Peyer's patch (tissue), 4 donors: Measurements from ENCODE around the gene TCF4.

Experiments
- CTCF ChIP-seq, 6 experiments: fragments of 450-650 bp in 4 of 6; fragments of 200-600 bp in 2 of 6; sonication (generic) in 1 of 6; IDR thresholded peaks; one replicate each; pipeline ENCODE4 v1.5.1; 2017 to 2019; ENCODE audit warnings: antibody characterized with exemption in 6 of 6, mild to moderate bottlenecking in 3 of 6, moderate library complexity in 1 of 6
- POLR2A ChIP-seq, 2 donors: fragments of 450-650 bp; IDR thresholded peaks; one replicate each; pipeline ENCODE4 v1.5.1; 2017; ENCODE audit warnings: antibody characterized with exemption in 2 of 2, mild to moderate bottlenecking in 2 of 2, moderate library complexity in 2 of 2

- TF ChIP-seq CTCF (IDR thresholded peaks at IDR 0.05) (no peak), POLR2A (IDR thresholded peaks at IDR 0.05) (no peak)
Observed at GRCh38 chr18:55551227-55551626, 36.8 kb downstream of the TCF4 start.
